ENCODE results near the gene BMAL1.

- TF ChIP-seq EZH2 (IDR thresholded peaks at IDR 0.05; ENCODE audit: low read length): no peak
- TF ChIP-seq, protein P1, sequence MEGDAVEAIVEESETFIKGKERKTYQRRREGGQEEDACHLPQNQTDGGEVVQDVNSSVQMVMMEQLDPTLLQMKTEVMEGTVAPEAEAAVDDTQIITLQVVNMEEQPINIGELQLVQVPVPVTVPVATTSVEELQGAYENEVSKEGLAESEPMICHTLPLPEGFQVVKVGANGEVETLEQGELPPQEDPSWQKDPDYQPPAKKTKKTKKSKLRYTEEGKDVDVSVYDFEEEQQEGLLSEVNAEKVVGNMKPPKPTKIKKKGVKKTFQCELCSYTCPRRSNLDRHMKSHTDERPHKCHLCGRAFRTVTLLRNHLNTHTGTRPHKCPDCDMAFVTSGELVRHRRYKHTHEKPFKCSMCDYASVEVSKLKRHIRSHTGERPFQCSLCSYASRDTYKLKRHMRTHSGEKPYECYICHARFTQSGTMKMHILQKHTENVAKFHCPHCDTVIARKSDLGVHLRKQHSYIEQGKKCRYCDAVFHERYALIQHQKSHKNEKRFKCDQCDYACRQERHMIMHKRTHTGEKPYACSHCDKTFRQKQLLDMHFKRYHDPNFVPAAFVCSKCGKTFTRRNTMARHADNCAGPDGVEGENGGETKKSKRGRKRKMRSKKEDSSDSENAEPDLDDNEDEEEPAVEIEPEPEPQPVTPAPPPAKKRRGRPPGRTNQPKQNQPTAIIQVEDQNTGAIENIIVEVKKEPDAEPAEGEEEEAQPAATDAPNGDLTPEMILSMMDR (optimal IDR thresholded peaks at IDR 0.05 in 1 of 3, IDR thresholded peaks at IDR 0.05 in 1 of 3, conservative IDR thresholded peaks at IDR 0.05 in 1 of 3; ENCODE audit: extremely low read depth in 1 of 3, insufficient read depth in 2 of 3, low read length in 3 of 3): peak; percentile 73 to 84 (median 74)
Observed at GRCh38 chr11:13238879-13239514, 38.6 kb upstream of the BMAL1 start.

Data from keratinocyte (primary cell).